ENCODE data around the gene ADCY5. TPM values are rescaled to one million over a fixed set of nuclear protein-coding genes. Genes with fewer than 3 reads are reported as not detected.

Gene ADCY5
- total and polyA plus RNA-seq, 2 donors from 2014 or later, result 7.1 to 33.6 TPM

DNA sequence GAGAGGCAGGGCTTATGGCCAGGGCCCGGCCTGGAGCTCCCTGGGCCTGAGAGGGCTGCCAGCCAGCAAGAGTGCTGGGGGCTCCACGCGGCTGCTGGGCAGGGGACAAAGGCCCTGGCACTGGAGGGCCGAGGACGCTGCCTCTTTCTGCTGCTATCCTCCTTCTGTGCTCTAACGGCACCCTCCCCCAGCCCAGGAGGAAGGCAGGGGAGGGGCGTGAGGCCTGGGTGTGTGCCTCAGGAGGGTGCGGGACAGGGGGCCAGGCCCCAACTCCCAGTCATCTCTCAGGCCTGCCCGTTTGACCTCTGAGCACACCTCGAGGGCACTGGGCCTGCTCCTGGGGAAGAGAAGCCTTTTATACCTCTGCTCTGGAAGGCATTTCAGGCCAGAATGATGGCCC is 115.5 kb downstream of the ADCY5 start:
- intact Hi-C loops (cut with DNase I), result no loop called here
- Histone ChIP-seq H3K4me1 (ENCODE audit: control insufficient read depth in 2 of 3, insufficient read depth in 2 of 3, low read depth in 1 of 3, low read length in 3 of 3) (peaks cover 0 to 7% (median 5%) of the 10 kb centered on the region in 3 donors), H3K4me3 (ENCODE audit: low read length in 3 of 3) (no peak overlapping the region), H3K9ac (ENCODE audit: low read length in 3 of 3) (no peak overlapping the region), H3K27ac (ENCODE audit: low read depth in 2 of 2, low read length in 2 of 2) (no peak overlapping the region), H3K36me3 (ENCODE audit: control insufficient read depth in 2 of 3, insufficient read depth in 3 of 3, low read length in 3 of 3) (no peaks in the 10 kb centered on the region), H3K27me3 (ENCODE audit: control insufficient read depth, insufficient read depth, low read length) (no peaks in the 10 kb centered on the region), H3K9me3 (ENCODE audit: control insufficient read depth in 2 of 3, insufficient read depth in 1 of 3, low read length in 3 of 3) (no peaks in the 10 kb centered on the region)
- FAIRE-seq, result no peak
- TF ChIP-seq, protein P1, sequence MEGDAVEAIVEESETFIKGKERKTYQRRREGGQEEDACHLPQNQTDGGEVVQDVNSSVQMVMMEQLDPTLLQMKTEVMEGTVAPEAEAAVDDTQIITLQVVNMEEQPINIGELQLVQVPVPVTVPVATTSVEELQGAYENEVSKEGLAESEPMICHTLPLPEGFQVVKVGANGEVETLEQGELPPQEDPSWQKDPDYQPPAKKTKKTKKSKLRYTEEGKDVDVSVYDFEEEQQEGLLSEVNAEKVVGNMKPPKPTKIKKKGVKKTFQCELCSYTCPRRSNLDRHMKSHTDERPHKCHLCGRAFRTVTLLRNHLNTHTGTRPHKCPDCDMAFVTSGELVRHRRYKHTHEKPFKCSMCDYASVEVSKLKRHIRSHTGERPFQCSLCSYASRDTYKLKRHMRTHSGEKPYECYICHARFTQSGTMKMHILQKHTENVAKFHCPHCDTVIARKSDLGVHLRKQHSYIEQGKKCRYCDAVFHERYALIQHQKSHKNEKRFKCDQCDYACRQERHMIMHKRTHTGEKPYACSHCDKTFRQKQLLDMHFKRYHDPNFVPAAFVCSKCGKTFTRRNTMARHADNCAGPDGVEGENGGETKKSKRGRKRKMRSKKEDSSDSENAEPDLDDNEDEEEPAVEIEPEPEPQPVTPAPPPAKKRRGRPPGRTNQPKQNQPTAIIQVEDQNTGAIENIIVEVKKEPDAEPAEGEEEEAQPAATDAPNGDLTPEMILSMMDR (IDR thresholded peaks at IDR 0.05; ENCODE audit: borderline replicate concordance, extremely low read depth, insufficient read depth), result no peak
- peak in 1 of 5 donors; percentile 64 for DNase-seq

DNA sequence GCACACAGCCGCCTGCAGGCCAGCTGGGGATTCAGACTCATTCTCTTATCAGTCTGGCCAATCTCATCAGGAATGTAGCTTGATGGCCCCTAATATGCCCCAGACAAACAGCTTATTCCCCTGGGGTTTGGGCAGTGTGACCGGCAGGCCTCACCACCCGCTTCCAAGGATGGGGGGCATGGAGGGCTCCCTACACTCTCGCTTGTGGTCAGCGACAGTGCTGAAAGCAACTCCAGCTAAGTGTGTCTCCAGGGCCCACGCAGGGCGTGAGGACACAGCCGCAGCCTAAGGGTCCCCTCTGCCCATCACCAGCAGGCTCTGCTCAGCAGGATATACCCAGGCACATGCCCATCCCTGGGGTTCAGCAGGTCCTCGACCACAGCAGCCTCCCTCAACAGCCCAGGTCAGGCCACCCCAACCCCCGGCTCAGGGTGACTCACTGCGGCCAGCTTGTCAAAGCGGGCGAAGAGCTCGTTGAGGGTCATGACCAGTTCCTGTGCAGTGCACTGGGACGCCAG is 116.7 kb downstream of the ADCY5 start:
- peaks cover 0 to 7% (median 5%) of the 10 kb centered on the region in 3 donors for H3K4me1 ChIP-seq (ENCODE audit: control insufficient read depth in 2 of 3, insufficient read depth in 2 of 3, low read depth in 1 of 3, low read length in 3 of 3)
- FAIRE-seq (no peak), DNase-seq (peak in 1 of 5 donors; percentile 71)
- no peak overlapping the region for H3K9ac ChIP-seq (ENCODE audit: low read length in 3 of 3)
- intact Hi-C loops (cut with DNase I), result no loop called here
- no peak overlapping the region for H3K4me3 ChIP-seq (ENCODE audit: low read length in 3 of 3)
- TF ChIP-seq, protein P1 (IDR thresholded peaks at IDR 0.05; ENCODE audit: borderline replicate concordance, extremely low read depth, insufficient read depth), result no peak
- no peaks in the 10 kb centered on the region for H3K36me3 ChIP-seq (ENCODE audit: control insufficient read depth in 2 of 3, insufficient read depth in 3 of 3, low read length in 3 of 3)
- no peaks in the 10 kb centered on the region for H3K27me3 ChIP-seq (ENCODE audit: control insufficient read depth, insufficient read depth, low read length)
- H3K27ac ChIP-seq (ENCODE audit: low read depth in 2 of 2, low read length in 2 of 2), result peak overlapping the region in 1 of 2 donors; percentile 11
- H3K9me3 ChIP-seq (ENCODE audit: control insufficient read depth in 2 of 3, insufficient read depth in 1 of 3, low read length in 3 of 3), result no peaks in the 10 kb centered on the region

DNA sequence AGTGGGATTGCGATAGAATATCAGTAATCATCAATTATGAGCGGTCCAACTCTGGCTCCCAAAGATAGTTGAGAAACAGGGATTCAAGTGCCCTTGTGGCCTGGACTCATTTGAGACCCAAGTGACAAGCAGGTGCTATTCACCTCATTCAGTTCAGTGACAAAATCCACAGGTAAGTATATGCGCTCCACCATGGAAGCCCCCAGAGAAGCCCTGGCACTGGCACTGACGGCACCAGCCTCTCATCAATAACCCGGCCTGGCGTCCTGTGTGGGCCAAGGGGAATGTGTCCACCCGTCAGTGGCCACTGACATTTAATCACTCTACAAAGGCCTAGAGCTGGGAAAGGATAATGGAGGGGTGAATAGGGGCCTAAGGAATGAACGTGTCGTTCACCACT is 117.2 kb downstream of the ADCY5 start:
- no peak overlapping the region for H3K27ac ChIP-seq (ENCODE audit: low read depth in 2 of 2, low read length in 2 of 2)
- peaks cover 0 to 7% (median 5%) of the 10 kb centered on the region in 3 donors for H3K4me1 ChIP-seq (ENCODE audit: control insufficient read depth in 2 of 3, insufficient read depth in 2 of 3, low read depth in 1 of 3, low read length in 3 of 3)

More for the DNA sequence above, 117.2 kb downstream of the ADCY5 start:
- intact Hi-C loops (cut with DNase I), result no loop called here
- no peak overlapping the region for H3K9ac ChIP-seq (ENCODE audit: low read length in 3 of 3)
- FAIRE-seq (no peak), DNase-seq (peak in 1 of 5 donors; percentile 50)
- H3K36me3 ChIP-seq (ENCODE audit: control insufficient read depth in 2 of 3, insufficient read depth in 3 of 3, low read length in 3 of 3), result no peaks in the 10 kb centered on the region
- no peaks in the 10 kb centered on the region for H3K9me3 ChIP-seq (ENCODE audit: control insufficient read depth in 2 of 3, insufficient read depth in 1 of 3, low read length in 3 of 3)
- H3K27me3 ChIP-seq (ENCODE audit: control insufficient read depth, insufficient read depth, low read length), result no peaks in the 10 kb centered on the region
- H3K4me3 ChIP-seq (ENCODE audit: low read length in 3 of 3), result no peak overlapping the region
- TF ChIP-seq, protein P1 (IDR thresholded peaks at IDR 0.05; ENCODE audit: borderline replicate concordance, extremely low read depth, insufficient read depth), result no peak
